GM21717 (cell line): ENCODE data around the gene LRATD1.

Source experiments
- ATAC-seq: cut with Tn5 transposase; IDR thresholded peaks from one replicate; pipeline ENCODE4 v1.9.1; 2021; ENCODE audit warnings: mild to moderate bottlenecking, moderate library complexity; ENCODE audit not compliant: unreplicated experiment

Gene LRATD1

GRCh38 chr2:14633061-14633460 lies 544 bp downstream of the LRATD1 start:
- ATAC-seq: no peak

- ATAC-seq: no peak
These were observed 1.1 kb downstream of the LRATD1 start for GRCh38 chr2:14633461-14634181.

GRCh38 chr2:14634182-14634488 lies 1.6 kb downstream of the LRATD1 start:
- ATAC-seq: no peak

- no peak for ATAC-seq
These were observed 2.2 kb downstream of the LRATD1 start for GRCh38 chr2:14634489-14635390.

- ATAC-seq: no peak
These were observed 2.9 kb downstream of the LRATD1 start for GRCh38 chr2:14635391-14635871.

GRCh38 chr2:14638488-14638887 lies 6.0 kb downstream of the LRATD1 start:
- ATAC-seq: no peak

GRCh38 chr2:14641116-14641515 lies 8.6 kb downstream of the LRATD1 start:
- no peak for ATAC-seq

- ATAC-seq: no peak
These were observed 10.0 kb downstream of the LRATD1 start for GRCh38 chr2:14642499-14642898.

- no peak for ATAC-seq
These were observed 15.2 kb downstream of the LRATD1 start for GRCh38 chr2:14647714-14648113.

- no peak for ATAC-seq
These were observed 17.5 kb downstream of the LRATD1 start for GRCh38 chr2:14650066-14650465.

- ATAC-seq: peak; percentile 95
These were observed 22.3 kb downstream of the LRATD1 start for GRCh38 chr2:14654835-14655282.

- ATAC-seq: no peak
These were observed 23.6 kb downstream of the LRATD1 start for GRCh38 chr2:14656146-14656545.

- no peak for ATAC-seq
These were observed 28.6 kb downstream of the LRATD1 start for GRCh38 chr2:14661163-14661562.

GRCh38 chr2:14673351-14673875 lies 40.9 kb downstream of the LRATD1 start:
- no peak for ATAC-seq

- ATAC-seq: no peak
These were observed 43.0 kb downstream of the LRATD1 start for GRCh38 chr2:14675489-14675888.

- no peak for ATAC-seq
These were observed 43.9 kb downstream of the LRATD1 start for GRCh38 chr2:14676371-14676770.

- no peak for ATAC-seq
These were observed 44.5 kb downstream of the LRATD1 start for GRCh38 chr2:14677039-14677438.

- no peak for ATAC-seq
These were observed 46.2 kb downstream of the LRATD1 start for GRCh38 chr2:14678761-14679160.

GRCh38 chr2:14681608-14682007 lies 49.1 kb downstream of the LRATD1 start:
- ATAC-seq: no peak
